Panc1 (cell line): ENCODE results near the gene PRAMEF18.
"Not testable (repeated sequence)": the region's sequence is repeated elsewhere in the genome, so short reads cannot be mapped to it uniquely, and the experiment has no call there.

ENCODE experiments used
- POLR2AphosphoS5 ChIP-seq: IDR thresholded peaks from 2 replicates; pipeline ENCODE4 v1.6.1; 2012; ENCODE audit warnings: mild to moderate bottlenecking, low read depth, low read length, moderate library complexity
- SIN3A ChIP-seq: IDR thresholded peaks from 2 replicates; pipeline ENCODE4 v1.6.1; 2012; ENCODE audit warnings: low read depth, mild to moderate bottlenecking, low read length, moderate library complexity, borderline replicate concordance; ENCODE audit not compliant: insufficient read depth
- TF ChIP-seq, protein P1 (sequence below): fragments of 450-650 bp; IDR thresholded peaks from 2 replicates; pipeline ENCODE4 v1.5.1; 2017; ENCODE audit warnings: mild to moderate bottlenecking

DNA sequence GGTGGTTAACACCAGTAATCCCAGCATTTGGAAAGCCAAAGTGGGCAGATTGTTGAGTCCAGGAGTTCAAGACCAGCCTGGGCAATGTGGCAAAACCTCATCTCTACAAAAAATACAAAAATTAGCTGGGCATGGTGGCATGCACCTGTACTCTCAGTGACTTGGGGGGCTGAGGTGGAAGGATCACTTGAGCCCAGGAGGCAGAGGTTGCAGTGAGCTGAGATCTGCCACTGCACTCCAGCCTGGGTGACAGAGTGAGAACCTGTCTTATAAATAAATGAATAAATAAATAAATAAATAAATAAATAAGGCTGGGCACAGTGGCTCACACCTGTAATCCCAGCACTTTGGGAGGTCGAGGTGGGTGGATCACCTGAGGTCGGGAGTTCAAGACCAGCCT, 6.1 kb upstream of the PRAMEF18 start:
- TF ChIP-seq, protein P1, sequence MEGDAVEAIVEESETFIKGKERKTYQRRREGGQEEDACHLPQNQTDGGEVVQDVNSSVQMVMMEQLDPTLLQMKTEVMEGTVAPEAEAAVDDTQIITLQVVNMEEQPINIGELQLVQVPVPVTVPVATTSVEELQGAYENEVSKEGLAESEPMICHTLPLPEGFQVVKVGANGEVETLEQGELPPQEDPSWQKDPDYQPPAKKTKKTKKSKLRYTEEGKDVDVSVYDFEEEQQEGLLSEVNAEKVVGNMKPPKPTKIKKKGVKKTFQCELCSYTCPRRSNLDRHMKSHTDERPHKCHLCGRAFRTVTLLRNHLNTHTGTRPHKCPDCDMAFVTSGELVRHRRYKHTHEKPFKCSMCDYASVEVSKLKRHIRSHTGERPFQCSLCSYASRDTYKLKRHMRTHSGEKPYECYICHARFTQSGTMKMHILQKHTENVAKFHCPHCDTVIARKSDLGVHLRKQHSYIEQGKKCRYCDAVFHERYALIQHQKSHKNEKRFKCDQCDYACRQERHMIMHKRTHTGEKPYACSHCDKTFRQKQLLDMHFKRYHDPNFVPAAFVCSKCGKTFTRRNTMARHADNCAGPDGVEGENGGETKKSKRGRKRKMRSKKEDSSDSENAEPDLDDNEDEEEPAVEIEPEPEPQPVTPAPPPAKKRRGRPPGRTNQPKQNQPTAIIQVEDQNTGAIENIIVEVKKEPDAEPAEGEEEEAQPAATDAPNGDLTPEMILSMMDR: not testable (repeated sequence)
- TF ChIP-seq POLR2AphosphoS5, SIN3A: not testable (repeated sequence)
